ENCODE measurements around the gene GALNT2.

GALNT2 gene

DNA sequence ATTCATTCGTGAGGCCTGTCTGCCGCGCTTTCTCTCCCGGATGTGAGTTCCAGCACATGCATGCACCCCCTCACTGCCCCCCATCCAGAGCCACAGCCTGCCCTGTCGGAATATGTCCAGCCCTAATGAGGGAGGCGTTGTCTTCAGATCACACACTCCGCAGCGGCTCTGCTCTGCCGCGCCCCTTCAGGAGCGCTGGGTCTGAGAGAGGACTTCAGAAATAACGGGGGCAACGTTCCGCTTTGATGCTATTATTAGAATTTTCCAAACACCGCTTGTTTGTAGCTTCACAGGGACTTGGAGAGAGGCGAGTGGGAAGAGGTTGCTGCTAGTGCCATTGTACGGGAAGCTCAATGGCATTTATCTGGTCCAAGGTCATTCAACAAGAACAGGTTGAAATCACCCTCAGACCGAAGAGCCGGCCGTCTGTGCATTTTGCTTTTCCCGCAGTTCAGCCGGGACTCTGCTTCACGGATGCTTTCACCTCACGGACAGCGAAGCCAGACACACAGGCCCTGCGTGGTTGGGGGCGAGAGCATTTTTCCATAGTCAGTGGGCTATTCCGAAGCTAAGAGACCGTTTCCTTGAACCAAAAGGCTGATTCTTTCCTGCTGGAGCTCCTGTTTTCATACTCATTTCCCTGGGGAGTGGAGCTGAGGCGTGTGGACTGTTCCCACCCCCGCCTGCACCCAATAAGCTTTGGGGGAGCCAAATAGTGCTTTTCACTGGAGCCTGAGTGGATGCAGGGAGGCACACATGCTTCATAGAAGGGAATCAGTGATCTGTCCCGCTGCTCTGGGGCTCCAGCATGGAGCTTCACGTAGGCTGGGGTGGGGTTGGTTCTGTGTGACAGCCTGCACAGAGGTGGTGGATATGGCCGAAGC lies 69.7 kb downstream of the GALNT2 start:
- no peak for DNase-seq

DNA sequence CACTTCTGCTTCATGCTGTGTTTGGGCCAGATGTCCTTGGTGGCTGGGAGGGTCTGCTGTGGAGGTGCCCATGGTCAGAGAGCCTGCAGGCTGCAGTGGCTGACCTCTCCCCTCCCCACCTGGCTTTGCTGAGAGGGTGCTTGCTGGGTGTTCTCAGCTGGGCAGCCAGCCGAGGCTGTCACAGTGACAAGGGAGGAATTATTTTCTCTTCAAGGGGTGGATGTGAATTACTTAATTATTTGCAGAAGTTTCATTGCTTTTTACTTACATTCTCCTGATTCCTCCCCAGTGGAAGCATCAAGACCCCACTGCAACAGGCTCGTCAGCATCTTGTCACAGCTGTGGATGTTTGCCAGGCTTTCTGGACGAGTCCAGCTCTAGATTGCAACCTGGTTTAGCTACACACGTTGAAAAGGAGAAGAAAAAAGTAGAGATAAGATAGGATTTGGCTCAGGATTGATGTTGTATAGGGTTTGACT lies 70.3 kb downstream of the GALNT2 start:
- no peak for DNase-seq

DNA sequence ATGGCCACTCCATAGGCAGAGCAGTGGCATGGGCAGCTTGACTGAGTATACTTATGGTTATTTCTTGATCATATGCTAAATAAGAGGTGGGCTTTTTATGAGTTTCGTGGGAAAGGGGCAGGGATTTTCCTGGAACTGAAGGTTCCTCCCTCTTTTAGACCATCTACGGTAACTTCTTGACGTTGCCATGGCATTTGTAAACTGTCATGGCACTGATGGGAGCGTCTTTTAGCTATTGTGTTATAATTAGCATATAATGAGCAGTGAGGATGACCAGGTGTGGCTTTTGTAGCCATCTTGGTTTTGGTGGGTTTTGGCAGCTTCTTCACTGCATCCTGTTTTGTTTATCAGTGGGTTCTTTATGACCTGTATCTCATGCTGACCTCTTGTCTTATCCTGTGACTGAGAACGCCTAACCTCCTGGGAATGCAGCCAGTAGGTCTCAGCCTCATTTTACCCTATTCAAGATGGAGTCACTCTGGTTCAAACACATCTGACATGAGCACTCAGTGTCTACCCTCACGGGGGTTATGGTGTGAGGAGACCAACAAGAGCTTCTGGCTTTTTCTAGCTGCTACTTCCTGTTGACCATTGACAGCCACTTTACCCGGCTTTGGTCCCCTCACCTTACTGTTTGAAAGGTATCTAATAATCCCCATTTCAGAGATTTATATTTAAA lies 71.7 kb downstream of the GALNT2 start:
- DNase-seq, result no peak

DNA sequence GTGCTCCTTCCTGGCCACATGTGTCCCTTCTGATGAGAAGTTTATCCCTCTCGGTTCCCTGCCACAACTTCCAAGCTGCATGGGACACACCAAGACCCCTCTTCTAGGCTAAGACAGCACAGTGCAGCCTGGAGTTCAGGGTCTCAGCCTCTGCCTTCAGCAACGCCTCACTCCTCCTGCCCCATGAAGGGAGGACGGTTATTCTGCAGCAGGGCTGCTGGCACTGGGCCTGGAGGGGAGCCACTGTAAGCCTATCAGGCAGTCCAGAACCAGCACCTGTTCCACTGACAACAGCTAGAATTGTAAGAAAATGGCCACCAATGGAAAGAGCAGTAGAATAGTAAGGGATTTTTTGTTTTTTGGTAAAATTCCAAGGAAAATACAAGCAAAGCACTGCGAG lies 72.3 kb downstream of the GALNT2 start:
- DNase-seq, result no peak

DNA sequence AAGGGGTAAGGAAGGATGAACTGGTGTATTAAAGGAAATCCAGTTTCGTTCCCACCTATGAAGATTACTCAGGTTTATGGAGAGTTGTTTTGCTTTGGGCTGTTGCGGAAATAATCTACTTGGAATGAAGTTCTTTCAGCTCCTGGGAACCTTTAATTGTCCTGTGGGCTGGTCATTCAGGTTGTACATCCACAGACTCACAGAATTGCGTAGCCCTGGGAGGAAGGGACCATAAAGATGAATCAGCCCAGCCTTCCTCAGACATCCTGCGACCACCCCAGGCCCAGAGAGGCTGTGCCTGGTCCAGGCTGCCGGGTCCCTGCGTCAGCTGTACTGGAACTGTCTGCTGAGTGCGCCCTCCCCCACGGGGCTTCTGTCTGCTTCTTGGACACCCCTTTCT lies 72.7 kb downstream of the GALNT2 start:
- no peak for DNase-seq

DNA sequence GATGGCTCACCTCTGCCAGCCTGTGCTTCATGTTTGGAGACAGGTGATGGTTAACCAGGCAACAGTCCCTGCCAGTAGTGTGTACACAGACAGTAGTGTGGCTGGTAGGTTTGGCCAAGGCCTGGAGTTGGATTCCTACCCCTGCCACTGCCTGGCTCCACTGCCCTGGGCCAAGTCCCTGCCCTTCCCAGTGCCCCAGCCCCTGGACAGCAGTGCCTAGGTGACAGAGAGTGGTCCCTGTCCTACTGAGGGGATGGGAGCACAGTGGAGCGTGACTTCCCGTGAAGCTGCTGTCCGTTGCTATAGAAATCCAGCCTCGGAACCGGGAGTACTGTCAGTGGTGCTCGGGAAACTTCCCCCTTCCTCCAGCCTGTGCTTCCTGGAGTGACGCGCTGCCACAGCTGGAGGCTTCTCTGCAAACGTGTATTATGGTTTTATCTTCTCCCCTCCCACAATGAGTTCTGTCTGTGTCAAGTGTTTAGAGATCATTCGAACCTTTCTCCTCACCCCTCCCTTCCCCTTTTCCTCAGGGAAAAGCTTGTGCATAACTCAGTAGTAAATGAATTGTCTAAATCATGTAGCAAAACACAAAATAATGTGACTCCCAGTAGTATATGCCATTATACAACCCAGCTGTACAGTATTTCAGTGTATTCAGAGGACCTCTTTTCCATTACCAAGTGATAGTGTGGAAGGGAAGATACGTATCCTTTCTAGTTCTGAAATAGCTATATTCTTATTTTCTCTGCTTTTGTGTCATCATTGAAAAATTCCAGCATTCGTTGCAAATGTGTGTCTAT lies 73.4 kb downstream of the GALNT2 start:
- no peak for DNase-seq

DNA sequence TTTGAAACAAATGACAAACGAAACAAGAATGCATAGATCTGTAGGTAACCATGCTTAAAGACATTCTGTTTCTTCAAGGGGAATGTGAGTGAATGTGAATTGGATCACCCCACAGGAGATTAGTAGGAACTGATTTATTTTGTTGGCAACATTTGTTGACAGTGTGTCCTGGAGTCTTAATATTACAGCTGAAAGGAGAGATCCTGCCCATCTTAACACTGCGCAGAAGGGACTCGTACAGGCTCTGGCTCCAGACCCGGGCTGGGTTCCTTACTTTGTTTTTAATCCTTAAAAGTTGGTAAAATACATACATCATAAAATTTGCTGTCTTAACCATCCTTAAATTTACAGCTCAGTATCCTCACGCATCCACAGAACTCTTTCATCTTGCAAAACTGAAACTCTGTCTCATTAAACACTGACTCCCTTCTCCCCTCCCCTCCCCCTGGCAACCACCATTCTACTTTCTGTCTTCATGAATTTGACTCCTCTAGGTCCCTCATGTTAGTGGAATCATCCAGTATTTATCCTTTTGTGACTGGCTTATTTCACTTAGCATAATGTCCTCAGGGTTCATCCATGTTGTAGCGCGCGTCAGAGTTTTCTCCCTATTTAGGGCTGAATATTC lies 74.1 kb downstream of the GALNT2 start:
- no peak for DNase-seq

DNA sequence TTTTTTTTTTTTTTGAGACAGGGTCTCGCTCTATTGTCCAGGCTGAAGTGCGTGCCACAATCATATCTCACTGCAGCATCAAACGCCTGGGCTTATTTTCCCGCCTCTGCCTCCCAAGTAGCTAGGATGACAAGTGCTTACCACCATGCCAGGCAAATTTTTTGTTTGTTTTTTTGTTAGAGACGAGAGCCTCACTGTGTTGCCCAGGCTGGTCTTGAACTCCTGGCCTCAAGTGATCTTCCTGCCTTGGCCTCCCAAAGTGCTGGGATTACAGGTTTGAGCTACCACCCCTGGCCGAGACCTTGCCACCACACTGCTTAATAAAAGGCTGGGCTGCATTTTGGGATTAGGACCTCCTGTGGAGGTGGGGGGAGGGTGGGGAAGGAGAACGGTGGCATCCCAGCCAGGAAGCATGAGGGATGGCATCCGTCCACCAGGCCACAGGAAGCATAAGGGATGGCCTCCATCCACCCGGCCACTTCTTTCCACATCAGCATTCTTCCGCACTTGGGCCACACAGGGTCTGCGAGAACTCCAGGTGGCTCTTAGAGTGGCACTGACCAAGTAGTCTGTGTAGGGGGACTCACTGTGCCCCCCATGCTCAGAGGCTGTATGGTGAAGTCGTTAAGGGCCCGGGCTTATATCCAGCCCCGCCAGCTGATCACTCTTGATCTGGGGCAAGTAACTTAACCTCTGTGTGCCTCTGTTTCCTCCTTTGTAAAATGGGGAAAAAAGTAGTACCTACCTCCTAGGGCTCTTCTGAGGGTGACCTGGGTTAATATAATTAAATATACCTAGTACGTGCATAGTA lies 75.0 kb downstream of the GALNT2 start:
- DNase-seq, result no peak

DNA sequence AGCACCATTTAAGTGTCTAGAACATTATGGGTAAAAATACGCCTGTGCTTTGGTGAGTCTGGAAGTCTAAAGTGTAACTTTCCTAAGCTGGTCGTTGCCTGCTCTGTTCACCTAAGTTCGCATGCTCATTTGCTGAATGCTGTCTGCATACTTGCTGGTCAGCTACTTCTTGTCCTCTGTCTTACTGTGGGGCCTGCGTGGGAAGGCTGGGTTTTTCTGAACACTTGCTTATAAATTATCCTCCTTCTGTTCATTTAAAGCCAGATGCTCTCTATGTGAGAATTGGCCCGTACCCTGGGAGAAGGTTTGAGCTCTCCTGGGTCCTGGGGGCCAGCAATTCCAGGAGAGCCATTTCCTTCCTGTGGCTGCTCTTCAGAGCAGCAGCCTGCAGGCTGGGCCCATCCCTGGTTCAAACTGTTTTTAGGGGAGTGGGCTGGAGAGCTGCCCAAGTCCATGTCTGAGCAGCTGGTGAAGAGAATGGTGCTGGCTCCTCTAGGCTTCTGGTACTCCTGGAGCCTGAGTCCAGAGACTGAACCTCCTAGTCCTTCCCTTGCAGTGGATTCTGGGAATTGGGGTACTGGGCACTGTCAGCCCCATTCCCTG lies 75.7 kb downstream of the GALNT2 start:
- DNase-seq, result no peak

DNA sequence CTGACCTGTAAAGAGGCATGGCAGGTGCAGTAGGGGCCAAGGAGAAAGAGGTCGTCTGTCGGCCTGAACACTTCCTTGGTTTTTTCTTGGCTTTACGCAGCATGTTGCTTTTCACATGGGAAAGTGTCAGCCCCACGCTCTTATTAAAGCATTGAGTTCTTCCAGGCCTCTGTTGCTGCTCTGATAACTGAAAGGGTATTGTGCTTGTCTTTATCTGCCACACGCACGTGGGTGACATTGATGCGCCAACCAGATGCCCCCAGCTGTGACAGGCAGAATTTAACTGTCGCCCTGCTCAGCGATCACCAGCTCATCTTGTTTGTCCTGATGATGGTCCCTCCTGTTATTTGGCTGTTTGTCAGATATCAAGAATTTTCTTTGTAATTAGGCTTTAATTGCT lies 76.5 kb downstream of the GALNT2 start:
- no peak for DNase-seq

DNA sequence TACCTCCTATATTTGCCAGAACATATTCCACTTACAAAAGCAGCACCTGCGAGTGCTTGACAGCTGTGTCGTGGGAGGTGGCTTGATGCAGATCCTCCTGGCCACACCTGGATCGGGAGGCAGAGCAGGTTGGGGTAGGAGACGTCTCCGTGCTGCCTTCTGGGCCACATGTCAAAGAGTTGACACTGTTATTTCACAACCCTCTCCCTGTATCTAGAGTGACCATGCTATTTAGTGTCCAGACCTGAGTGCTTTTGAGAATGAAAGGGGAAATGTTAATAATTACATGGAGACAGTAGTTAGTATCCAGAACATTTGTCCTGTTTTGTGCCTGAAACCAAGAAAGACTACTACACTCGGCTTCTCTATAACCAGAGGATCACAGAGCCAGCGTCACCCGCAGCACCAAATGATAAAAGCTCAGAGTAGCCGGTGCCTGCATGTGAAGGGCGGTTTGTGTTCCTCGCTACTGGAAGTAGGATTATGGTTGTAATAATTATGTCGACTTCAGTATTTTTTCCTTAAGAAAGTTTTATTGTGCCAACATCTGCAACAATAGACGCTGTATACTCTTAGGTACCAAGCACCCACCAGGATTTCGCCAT lies 77.1 kb downstream of the GALNT2 start:
- DNase-seq, result no peak

DNA sequence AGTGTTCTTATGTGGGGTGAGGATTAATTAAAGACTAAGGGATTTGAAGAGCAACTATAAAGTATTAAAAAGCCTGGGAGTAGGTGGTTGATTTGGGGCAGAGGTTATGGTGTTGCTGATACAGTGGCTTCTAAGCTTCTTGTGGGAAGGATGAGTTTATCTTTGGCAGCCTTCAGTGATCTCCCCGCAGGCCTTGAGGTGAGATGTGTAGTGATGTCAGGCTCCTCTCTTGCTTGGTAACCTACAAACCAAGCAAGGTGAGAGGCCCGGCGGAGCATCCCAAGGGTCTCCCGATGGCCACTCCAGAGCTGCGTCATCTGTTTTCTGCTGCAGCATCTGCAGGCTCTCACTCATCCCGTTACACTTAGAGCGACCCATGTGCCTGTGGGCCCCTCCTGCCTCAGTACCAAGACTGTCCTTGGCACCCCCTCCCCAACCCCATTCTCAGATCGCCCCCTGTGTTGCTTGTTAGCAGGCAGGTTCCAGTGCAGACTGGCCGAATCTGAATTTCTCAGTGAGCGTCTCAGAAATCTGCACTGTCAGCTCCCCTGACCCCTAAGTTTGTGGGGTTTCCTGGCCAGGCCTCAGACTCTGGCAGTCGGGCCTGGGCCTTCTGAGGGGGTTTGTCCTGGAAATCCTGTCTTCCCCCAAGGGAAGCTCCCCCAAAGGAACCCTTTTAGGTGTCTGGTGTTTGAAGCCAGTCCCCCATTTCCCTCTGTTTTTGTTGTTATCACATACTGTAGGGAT lies 77.9 kb downstream of the GALNT2 start:
- DNase-seq, result no peak

DNA sequence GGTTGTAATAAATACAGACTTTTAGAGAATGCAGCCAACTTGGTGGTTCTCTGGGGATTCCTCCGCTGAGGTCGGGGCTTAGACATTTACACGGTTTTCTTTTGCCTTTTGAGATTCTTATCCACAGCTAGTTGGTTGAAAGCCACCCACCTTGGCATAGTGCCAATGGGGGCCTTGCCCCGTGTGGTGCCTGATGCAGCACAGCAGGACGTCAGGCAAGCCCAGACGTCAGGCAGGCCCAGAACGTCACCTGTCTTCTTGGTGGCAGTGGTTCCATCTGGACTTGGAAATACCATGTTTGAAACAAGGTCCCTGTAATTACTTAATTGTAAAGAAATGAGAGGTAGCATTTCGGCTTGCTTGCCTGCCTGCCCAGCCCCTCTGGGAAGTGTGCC lies 78.5 kb downstream of the GALNT2 start:
- no peak for DNase-seq

DNA sequence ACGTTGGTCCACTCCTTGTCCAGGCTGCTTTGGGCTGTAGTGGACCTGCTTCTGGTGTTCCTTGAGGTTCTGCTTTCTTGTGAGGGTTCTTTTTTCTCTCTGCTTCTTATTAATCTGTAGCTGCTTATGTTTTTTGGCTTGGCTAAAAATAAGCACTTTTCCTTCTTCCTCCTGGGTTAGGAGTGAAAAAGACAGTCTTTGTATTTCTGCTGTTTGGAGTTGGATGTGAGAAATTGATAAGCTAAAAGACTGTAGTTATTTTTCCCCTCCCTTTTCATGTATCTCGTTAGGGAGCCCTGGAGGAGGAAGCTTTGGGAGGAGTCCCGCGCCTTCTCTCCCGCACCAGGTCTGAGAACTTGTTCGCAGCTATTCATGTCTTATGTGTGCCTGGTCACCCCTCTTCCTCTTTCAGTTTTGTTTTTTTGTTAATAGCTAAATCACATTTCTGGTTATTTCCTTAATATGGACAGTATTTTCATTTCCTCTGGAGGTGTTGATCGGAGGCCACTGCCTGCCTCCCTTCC lies 79.0 kb downstream of the GALNT2 start:
- DNase-seq, result no peak

DNA sequence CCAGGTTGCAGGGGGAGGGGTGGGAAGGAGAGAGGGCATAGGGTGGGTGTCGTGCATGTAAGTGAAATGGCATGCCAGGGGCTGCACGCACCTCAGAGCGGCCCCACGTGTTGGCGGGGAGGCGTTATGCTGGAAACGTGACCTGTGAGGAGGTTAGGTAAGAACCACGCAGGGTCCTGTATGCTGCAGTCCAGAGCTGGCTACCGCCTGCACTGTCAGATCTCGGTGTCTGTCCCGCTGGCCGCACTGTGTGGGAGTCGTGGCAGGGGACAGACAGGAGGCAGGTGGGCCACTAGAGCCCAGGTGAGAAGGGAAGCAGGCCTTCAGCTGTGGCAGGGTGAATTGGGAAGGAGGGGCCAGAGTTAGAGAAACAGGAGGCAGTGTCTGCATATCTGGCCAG lies 79.7 kb downstream of the GALNT2 start:
- DNase-seq, result no peak

DNA sequence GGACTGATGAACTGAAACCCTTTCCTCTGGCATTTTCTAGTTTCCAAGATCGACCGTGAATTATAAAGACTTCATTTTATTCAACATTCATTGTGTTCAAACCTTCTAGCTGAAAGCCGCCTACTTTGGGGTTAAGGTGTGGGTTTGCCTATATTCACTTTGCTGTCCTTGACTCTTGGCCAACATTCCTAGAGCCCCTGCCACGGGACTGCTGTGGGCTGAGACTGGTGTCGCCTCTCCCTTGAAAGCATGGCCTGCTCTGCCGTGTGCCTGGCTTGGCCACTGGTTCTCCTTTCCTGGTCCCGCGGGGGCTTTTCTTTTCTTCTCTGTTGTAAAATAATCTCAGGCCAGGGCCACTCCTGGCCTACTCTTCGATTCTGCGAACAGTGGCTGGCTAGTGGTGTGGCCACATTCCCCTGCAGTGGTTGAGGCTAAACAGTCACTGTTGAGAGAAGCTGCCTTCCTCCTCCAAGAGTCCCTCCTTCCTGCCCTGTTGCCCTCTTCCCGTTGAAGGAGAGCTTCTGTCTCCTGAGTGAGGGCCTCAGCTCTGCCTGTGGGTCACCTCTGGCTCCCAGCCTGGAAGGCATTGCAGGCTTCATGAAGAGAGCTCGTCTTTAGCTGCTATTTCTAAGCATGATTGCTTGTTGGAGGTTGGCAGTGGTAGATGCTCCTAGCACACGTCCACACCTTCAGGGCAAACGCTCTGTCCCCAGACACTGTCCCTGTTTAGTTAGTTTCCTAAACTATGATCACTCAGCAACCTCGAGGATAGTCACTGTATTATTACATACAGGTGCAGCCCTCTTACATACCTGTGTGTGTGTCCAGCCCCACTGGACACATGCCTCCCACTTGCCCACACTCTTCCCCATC lies 80.5 kb downstream of the GALNT2 start:
- DNase-seq, result no peak

DNA sequence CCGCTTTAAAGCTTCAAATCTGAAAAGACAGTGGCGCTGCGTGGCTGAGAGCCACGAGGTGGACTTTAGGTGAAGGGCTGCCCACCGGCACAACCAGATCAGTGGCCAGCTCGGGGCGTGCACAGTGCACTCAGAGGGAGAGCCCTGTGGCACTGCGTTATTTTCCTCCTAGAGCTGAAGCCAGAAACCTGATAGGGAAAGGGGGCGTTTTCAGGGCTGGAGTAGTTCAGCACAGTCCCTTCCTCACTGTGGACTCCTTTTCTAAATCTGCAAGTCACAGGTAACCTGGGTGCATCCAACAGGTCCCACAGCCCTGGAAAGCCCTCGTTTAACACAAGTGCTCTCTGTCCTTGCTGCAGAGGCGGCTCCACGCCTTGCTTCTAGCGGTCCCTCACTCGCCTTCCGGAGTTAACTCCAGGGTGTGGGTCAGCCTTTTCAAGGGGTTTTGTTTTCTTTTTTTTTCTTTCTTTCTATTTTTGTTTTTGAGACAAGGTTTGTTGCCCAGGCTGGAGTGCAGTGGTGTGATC lies 81.2 kb downstream of the GALNT2 start:
- no peak for DNase-seq

DNA sequence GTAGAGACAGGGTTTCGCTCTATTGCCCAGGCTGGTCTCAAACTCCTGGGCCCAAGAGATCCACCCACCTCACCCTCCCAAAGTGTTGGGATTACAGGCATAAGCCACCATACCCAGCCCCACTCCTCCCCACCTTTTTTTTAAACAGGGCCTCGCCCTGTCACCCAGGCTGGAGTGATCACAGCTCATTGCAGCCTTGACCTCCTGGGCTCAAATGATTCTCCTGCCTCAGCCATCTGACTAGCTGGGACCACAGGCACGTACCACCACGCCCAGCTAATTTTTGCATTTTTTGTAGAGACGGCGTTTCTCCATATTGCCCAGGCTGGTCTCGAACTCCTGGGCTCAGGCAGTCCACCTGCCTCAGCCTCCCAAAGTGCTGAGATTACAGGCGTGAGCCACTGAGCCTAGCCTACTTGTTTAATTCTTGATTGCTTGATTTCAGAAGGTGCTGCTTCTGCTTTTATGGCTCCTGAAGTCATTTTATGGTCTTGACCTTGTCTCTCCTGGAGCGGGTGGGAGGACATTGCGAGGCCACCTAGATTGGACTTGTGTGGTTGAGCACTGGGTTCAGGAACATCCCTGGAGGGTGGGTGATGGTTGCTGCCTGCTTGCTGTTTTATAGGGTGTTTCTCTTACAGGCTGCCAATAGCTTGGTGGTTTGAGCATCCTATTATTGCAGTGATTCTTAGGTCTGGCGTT lies 81.9 kb downstream of the GALNT2 start:
- no peak for DNase-seq
